Measurements from ENCODE around the gene MPIG6B. TPM values are rescaled to one million over a fixed set of nuclear protein-coding genes. Genes with fewer than 3 reads are reported as not detected.

The MPIG6B gene
- total and polyA plus RNA-seq, 4 donors, result 0.08 to 10.7 (median 0.24) TPM

DNA sequence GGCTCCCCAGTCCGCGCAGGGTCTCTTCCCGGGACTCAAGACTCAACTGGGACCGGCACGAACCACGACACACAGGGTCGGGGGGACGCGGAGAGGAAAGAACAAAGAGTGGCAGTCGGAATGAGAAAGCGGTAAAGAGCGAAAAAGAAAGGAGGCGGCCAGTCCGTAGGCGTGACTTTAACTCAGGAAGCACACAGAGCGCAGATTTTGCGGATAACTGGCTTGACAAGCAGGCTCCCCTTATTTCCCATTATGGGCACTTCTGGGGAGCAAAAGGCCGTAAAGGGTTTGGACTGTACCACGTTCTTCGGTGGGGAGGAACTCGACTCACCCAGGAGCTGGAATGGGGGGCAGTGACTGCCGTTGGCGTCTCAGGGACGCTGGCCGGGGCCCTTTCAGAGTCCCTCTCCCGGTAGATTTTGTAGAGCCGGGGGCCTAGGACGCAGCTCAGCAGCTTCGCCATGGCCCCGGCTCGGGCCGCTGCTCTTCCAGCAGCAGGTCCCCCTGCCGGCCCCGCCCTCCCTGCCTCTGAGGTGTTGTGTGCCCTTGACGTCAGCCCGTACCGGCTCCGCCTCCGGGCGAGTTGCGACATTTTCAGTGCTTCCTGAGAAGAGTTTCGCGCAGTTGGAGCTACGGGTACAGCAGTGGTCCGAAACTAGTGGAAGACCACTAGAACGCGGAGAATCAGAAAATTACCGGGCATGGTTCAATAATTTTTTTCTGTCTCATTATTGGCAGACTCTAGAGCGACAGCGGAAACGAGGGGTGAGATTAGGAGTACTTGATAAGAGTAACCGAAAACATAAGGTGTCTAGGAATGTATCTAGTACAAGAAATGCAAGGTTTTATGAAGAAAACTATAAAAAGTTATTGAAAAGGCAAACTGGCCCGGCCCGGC, 20.1 kb upstream of the MPIG6B start, which contains the start of gene ABHD16A (continued):
- TF ChIP-seq, protein P1, sequence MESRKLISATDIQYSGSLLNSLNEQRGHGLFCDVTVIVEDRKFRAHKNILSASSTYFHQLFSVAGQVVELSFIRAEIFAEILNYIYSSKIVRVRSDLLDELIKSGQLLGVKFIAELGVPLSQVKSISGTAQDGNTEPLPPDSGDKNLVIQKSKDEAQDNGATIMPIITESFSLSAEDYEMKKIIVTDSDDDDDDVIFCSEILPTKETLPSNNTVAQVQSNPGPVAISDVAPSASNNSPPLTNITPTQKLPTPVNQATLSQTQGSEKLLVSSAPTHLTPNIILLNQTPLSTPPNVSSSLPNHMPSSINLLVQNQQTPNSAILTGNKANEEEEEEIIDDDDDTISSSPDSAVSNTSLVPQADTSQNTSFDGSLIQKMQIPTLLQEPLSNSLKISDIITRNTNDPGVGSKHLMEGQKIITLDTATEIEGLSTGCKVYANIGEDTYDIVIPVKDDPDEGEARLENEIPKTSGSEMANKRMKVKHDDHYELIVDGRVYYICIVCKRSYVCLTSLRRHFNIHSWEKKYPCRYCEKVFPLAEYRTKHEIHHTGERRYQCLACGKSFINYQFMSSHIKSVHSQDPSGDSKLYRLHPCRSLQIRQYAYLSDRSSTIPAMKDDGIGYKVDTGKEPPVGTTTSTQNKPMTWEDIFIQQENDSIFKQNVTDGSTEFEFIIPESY (IDR thresholded peaks at IDR 0.05), result peak; percentile 97
- TF ChIP-seq YY1 (IDR thresholded peaks at IDR 0.05) (peak; percentile 92), SP1 (IDR thresholded peaks at IDR 0.05) (peak; percentile 75), HNF4G (IDR thresholded peaks at IDR 0.05) (peak; percentile 15), FOXA2 (IDR thresholded peaks at IDR 0.05) (peak; percentile 66)

DNA sequence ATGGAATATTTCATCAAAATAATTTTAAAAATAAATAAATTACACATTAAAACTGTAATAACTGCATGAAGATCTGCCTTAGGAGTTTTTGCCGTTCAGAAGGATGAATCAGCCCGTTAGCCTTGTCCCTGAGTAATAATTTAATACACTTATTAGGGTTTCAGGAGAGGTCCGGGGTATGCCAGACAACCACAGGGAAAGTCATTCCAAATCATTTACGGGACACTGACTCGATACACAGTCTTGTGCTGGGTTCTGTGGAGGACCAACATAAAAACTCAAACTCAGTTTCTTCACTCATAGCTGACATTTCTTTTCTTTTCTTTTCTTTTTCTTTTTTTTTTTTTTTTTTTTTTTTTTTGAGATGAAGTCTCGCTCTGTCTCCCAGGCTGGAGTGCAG, 17.2 kb upstream of the MPIG6B start:
- no peak for DNase-seq (ENCODE audit: low spot score)
- Histone ChIP-seq H3K36me3 (ENCODE audit: control insufficient read depth in 4 of 4, insufficient read depth in 3 of 4, low read depth in 1 of 4, low read length in 3 of 4) (no peaks in the 10 kb centered on the region), H3K27ac (ENCODE audit: low read depth in 1 of 2, low read length in 2 of 2) (no peak overlapping the region), H3K9me3 (ENCODE audit: control insufficient read depth in 4 of 4, low read length in 3 of 4) (no peaks in the 10 kb centered on the region), H3K9ac (ENCODE audit: low read depth in 1 of 2, low read length in 2 of 2) (no peak overlapping the region), H3K27me3 (ENCODE audit: control insufficient read depth in 4 of 4, insufficient read depth in 4 of 4, low read length in 3 of 4) (no peaks in the 10 kb centered on the region), H3K4me3 (ENCODE audit: low read depth in 1 of 3, low read length in 3 of 3) (no peak overlapping the region), H3K4me1 (ENCODE audit: control insufficient read depth in 4 of 4, insufficient read depth in 4 of 4, low read length in 3 of 4) (peaks cover 0 to 15% (median 11%) of the 10 kb centered on the region in 4 donors)
- WGBS, result 94% methylated on average over 6 of the region's 6 CpGs
- TF ChIP-seq SP1 (IDR thresholded peaks at IDR 0.05) (no peak), HNF4G (IDR thresholded peaks at IDR 0.05) (no peak), JUND (IDR thresholded peaks at IDR 0.05) (no peak), RAD21 (IDR thresholded peaks at IDR 0.05) (no peak), HNF4A (conservative IDR thresholded peaks at IDR 0.05) (no peak), TAF1 (conservative IDR thresholded peaks at IDR 0.05) (no peak), YY1 (IDR thresholded peaks at IDR 0.05) (no peak), FOXA2 (IDR thresholded peaks at IDR 0.05) (no peak), RXRA (IDR thresholded peaks at IDR 0.05) (no peak), FOXA1 (IDR thresholded peaks at IDR 0.05) (no peak)
- TF ChIP-seq, protein P2, sequence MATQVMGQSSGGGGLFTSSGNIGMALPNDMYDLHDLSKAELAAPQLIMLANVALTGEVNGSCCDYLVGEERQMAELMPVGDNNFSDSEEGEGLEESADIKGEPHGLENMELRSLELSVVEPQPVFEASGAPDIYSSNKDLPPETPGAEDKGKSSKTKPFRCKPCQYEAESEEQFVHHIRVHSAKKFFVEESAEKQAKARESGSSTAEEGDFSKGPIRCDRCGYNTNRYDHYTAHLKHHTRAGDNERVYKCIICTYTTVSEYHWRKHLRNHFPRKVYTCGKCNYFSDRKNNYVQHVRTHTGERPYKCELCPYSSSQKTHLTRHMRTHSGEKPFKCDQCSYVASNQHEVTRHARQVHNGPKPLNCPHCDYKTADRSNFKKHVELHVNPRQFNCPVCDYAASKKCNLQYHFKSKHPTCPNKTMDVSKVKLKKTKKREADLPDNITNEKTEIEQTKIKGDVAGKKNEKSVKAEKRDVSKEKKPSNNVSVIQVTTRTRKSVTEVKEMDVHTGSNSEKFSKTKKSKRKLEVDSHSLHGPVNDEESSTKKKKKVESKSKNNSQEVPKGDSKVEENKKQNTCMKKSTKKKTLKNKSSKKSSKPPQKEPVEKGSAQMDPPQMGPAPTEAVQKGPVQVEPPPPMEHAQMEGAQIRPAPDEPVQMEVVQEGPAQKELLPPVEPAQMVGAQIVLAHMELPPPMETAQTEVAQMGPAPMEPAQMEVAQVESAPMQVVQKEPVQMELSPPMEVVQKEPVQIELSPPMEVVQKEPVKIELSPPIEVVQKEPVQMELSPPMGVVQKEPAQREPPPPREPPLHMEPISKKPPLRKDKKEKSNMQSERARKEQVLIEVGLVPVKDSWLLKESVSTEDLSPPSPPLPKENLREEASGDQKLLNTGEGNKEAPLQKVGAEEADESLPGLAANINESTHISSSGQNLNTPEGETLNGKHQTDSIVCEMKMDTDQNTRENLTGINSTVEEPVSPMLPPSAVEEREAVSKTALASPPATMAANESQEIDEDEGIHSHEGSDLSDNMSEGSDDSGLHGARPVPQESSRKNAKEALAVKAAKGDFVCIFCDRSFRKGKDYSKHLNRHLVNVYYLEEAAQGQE (IDR thresholded peaks at IDR 0.05), result no peak
- TF ChIP-seq, protein P3, sequence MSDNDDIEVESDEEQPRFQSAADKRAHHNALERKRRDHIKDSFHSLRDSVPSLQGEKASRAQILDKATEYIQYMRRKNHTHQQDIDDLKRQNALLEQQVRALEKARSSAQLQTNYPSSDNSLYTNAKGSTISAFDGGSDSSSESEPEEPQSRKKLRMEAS (IDR thresholded peaks at IDR 0.05), result no peak
- TF ChIP-seq, protein P1 (IDR thresholded peaks at IDR 0.05), result no peak
- TF ChIP-seq, protein P4, sequence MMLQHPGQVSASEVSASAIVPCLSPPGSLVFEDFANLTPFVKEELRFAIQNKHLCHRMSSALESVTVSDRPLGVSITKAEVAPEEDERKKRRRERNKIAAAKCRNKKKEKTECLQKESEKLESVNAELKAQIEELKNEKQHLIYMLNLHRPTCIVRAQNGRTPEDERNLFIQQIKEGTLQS (IDR thresholded peaks at IDR 0.05), result no peak
